H9 (cell line): ENCODE results near the gene MOGAT2. TPM values are rescaled to one million over a fixed set of nuclear protein-coding genes. Genes with fewer than 3 reads are reported as not detected.

ENCODE experiments used
- DNase-seq: peaks from one replicate; pipeline ENCODE4 v3.0.0-alpha.2; 2017
- H2AFZ ChIP-seq: one replicate; pipeline ENCODE4 v1.6.1; 2013; ENCODE audit warnings: mild to moderate bottlenecking, low read length, control low read depth, moderate library complexity
- H2AK5ac ChIP-seq: 2 replicates; pipeline ENCODE4 v1.6.1; 2013; ENCODE audit warnings: low read length, control low read depth, mixed read lengths; ENCODE audit not compliant: insufficient read length
- H2BK120ac ChIP-seq: one replicate; pipeline ENCODE4 v1.6.1; 2013; ENCODE audit warnings: low read depth, mild to moderate bottlenecking, low read length, control low read depth, inconsistent platforms; ENCODE audit not compliant: poor library complexity, severe bottlenecking
- H2BK12ac ChIP-seq: 2 replicates; pipeline ENCODE4 v1.6.1; 2013; ENCODE audit warnings: low read length, control low read depth, mixed read lengths, low read depth; ENCODE audit not compliant: insufficient read length
- H2BK15ac ChIP-seq: 2 replicates; pipeline ENCODE4 v1.6.1; 2013; ENCODE audit warnings: low read depth, low read length, control low read depth
- H2BK20ac ChIP-seq: one replicate; pipeline ENCODE4 v1.6.1; 2013; ENCODE audit warnings: low read depth, mild to moderate bottlenecking, low read length, control low read depth, inconsistent platforms; ENCODE audit not compliant: poor library complexity, severe bottlenecking
- H2BK5ac ChIP-seq: 2 replicates; pipeline ENCODE4 v1.6.1; 2013; ENCODE audit warnings: low read length, control low read depth, mixed read lengths; ENCODE audit not compliant: insufficient read length
- H3K14ac ChIP-seq: 2 replicates; pipeline ENCODE4 v1.6.1; 2013; ENCODE audit warnings: low read length, control low read depth; ENCODE audit not compliant: insufficient read depth
- H3K18ac ChIP-seq: 2 replicates; pipeline ENCODE4 v1.6.1; 2013; ENCODE audit warnings: low read depth, mild to moderate bottlenecking, mixed read lengths, low read length, control low read depth; ENCODE audit not compliant: insufficient read length
- H3K23ac ChIP-seq: 2 replicates; pipeline ENCODE4 v1.6.1; 2013; ENCODE audit warnings: low read length, control low read depth, mixed read lengths, low read depth; ENCODE audit not compliant: insufficient read length
- H3K23me2 ChIP-seq: 2 replicates; pipeline ENCODE4 v1.6.1; 2013; ENCODE audit warnings: low read depth, mild to moderate bottlenecking, mixed read lengths, low read length, control low read depth; ENCODE audit not compliant: insufficient read length, poor library complexity, severe bottlenecking
- H3K27ac ChIP-seq: 2 replicates; pipeline ENCODE4 v1.5.1; 2013; ENCODE audit warnings: low read length, control low read depth, mixed read lengths, low read depth; ENCODE audit not compliant: insufficient read length
- H3K27me3 ChIP-seq: 2 replicates; pipeline ENCODE4 v1.6.1; 2013; ENCODE audit warnings: low read length, control low read depth, inconsistent platforms; ENCODE audit not compliant: insufficient read depth
- H3K4ac ChIP-seq: 2 replicates; pipeline ENCODE4 v1.6.1; 2013; ENCODE audit warnings: low read depth, mild to moderate bottlenecking, control low read depth, inconsistent platforms, low read length, moderate library complexity
- H3K4me1 ChIP-seq: 2 replicates; pipeline ENCODE4 v1.6.1; 2013; ENCODE audit warnings: low read length, control low read depth, inconsistent platforms; ENCODE audit not compliant: insufficient read depth
- H3K4me2 ChIP-seq: 2 replicates; pipeline ENCODE4 v1.6.1; 2013; ENCODE audit warnings: low read length, control low read depth, mixed read lengths; ENCODE audit not compliant: insufficient read length, insufficient read depth
- H3K56ac ChIP-seq: 2 replicates; pipeline ENCODE4 v1.6.1; 2013; ENCODE audit warnings: low read depth, mild to moderate bottlenecking, mixed read lengths, low read length, control low read depth; ENCODE audit not compliant: insufficient read length
- H3K79me1 ChIP-seq: 2 replicates; pipeline ENCODE4 v1.6.1; 2013; ENCODE audit warnings: low read depth, mild to moderate bottlenecking, moderate library complexity, low read length, control low read depth, inconsistent platforms; ENCODE audit not compliant: insufficient read depth, poor library complexity, severe bottlenecking
- H3K79me2 ChIP-seq: 2 replicates; pipeline ENCODE4 v1.6.1; 2013; ENCODE audit warnings: low read length, control low read depth, inconsistent platforms; ENCODE audit not compliant: insufficient read depth
- H3K9ac ChIP-seq: 2 replicates; pipeline ENCODE4 v1.6.1; 2013; ENCODE audit warnings: low read length, control low read depth, mixed read lengths; ENCODE audit not compliant: insufficient read length; ENCODE audit errors: extremely low read depth
- H3K9me3 ChIP-seq: one replicate; pipeline ENCODE4 v1.6.1; 2013; ENCODE audit warnings: low read depth, low read length, inconsistent platforms; ENCODE audit not compliant: control insufficient read depth
- H3T11ph ChIP-seq: one replicate; pipeline ENCODE4 v1.6.1; 2013; ENCODE audit warnings: mild to moderate bottlenecking, low read length, control low read depth, inconsistent platforms
- H4K20me1 ChIP-seq: one replicate; pipeline ENCODE4 v1.6.1; 2013; ENCODE audit not compliant: control insufficient read depth, insufficient read length, insufficient read depth
- H4K5ac ChIP-seq: 2 replicates; pipeline ENCODE4 v1.6.1; 2013; ENCODE audit warnings: low read depth, mild to moderate bottlenecking, mixed read lengths, low read length, control low read depth; ENCODE audit not compliant: insufficient read length
- H4K8ac ChIP-seq: replicated peaks from 2 replicates; pipeline ENCODE4 v1.6.1; 2013; ENCODE audit warnings: low read length, control low read depth, mixed read lengths, low read depth; ENCODE audit not compliant: insufficient read length
- H4K91ac ChIP-seq: 2 replicates; pipeline ENCODE4 v1.6.1; 2013; ENCODE audit warnings: low read depth, mild to moderate bottlenecking, moderate library complexity, mixed read lengths, low read length, control low read depth; ENCODE audit not compliant: insufficient read length
- H3K27ac Mint-ChIP-seq, 3 experiments: 2 replicates in 2 of 3; 3 replicates in 1 of 3; pipeline ENCODE4 v1.8.0; 2020 to 2021; ENCODE audit warnings: mixed read lengths in 3 of 3, mild to moderate bottlenecking in 1 of 3, moderate library complexity in 1 of 3
- H3K27me3 Mint-ChIP-seq: 2 replicates; pipeline ENCODE4 v1.8.0; 2021; ENCODE audit warnings: low read depth, mild to moderate bottlenecking, moderate library complexity, mixed read lengths
- H3K36me3 Mint-ChIP-seq, 3 experiments: 2 replicates in 2 of 3; 3 replicates in 1 of 3; pipeline ENCODE4 v1.8.0; 2020 to 2021; ENCODE audit warnings: low read depth in 3 of 3, mixed read lengths in 3 of 3; ENCODE audit not compliant: insufficient read depth in 1 of 3
- H3K4me1 Mint-ChIP-seq, 2 experiments: 2 replicates each; pipeline ENCODE4 v1.8.0; 2020; ENCODE audit warnings: mixed read lengths in 2 of 2
- H3K4me3 Mint-ChIP-seq, 2 experiments: 2 replicates in 1 of 2; 3 replicates in 1 of 2; pipeline ENCODE4 v1.8.0; 2020 to 2021; ENCODE audit warnings: mild to moderate bottlenecking in 2 of 2, mixed read lengths in 2 of 2, moderate library complexity in 1 of 2
- H3K9me3 Mint-ChIP-seq, 2 experiments: 2 replicates in 1 of 2; 3 replicates in 1 of 2; pipeline ENCODE4 v1.8.0; 2020; ENCODE audit warnings: mild to moderate bottlenecking in 2 of 2, mixed read lengths in 2 of 2, moderate library complexity in 1 of 2
- CTCF ChIP-seq: fragments of 200-600 bp; sonication (generic); conservative IDR thresholded peaks from 3 replicates; pipeline ENCODE4 v1.8.0; 2021; ENCODE audit warnings: antibody characterized with exemption, mild to moderate bottlenecking
- WGBS: extraction: QIAGEN DNeasy Blood & Tissue Kit; methylation state at CpG from one replicate; pipeline ENCODE4 v1.1.7; 2013; ENCODE audit warnings: missing lambda C conversion rate, low lambda C conversion rate, mixed read lengths; ENCODE audit not compliant: insufficient read length; ENCODE audit errors: extremely low coverage; 5-methylcytosine and 5-hydroxymethylcytosine counted together
- total RNA-seq: library from RNA; stranded (reverse); gene quantifications from 2 replicates; pipeline ENCODE4 v1.2.1, GENCODE V29; 2021

Gene MOGAT2
- total RNA-seq, 1 experiment from 2014 or later: not detected

- Histone ChIP-seq H4K91ac (no peak overlapping the region), H4K5ac (no peak overlapping the region), H3K79me1 (no peaks in the 10 kb centered on the region), H3K18ac (no peak overlapping the region), H3K27me3 (no peaks in the 10 kb centered on the region), H3K4me1 (no peaks in the 10 kb centered on the region), H3K79me2 (no peaks in the 10 kb centered on the region), H3K9me3 (no peaks in the 10 kb centered on the region), H3K4ac (no peak overlapping the region), H3K4me2 (no peak overlapping the region), H3T11ph (no peak overlapping the region), H4K8ac (no peak overlapping the region), H4K20me1 (no peaks in the 10 kb centered on the region), H2BK20ac (no peak overlapping the region), H3K14ac (no peak overlapping the region), H3K27ac (no peak overlapping the region), H2AK5ac (no peak overlapping the region), H3K56ac (no peak overlapping the region), H2BK15ac (no peak overlapping the region), H3K23ac (no peak overlapping the region), H2BK5ac (no peak overlapping the region), H3K9ac (no peak overlapping the region), H2BK120ac (no peak overlapping the region), H2BK12ac (no peak overlapping the region), H2AFZ (no peak overlapping the region), H3K23me2 (no peaks in the 10 kb centered on the region)
- no peak for DNase-seq
- Mint-ChIP-seq H3K4me3 (no peak overlapping the region), H3K36me3 (peaks cover 0 to 6% (median 3%) of the 10 kb centered on the region in 3 experiments; a peak in 5 of 7 replicates), H3K27ac (no peak overlapping the region; a peak in 1 of 7 replicates), H3K27me3 (peaks cover 60% of the 10 kb centered on the region), H3K4me1 (no peaks in the 10 kb centered on the region), H3K9me3 (peaks cover 13 to 20% of the 10 kb centered on the region in 2 experiments)
- TF ChIP-seq CTCF: no peak
- no CpG with 5 or more reads among the region's 17 CpGs for WGBS
These were observed 38.9 kb upstream of the MOGAT2 start for GRCh38 chr11:75678620-75679259.
